CD4-positive, alpha-beta memory T cell (primary cell): ENCODE data around the gene NBPF26. TPM values are rescaled to one million over a fixed set of nuclear protein-coding genes. Genes with fewer than 3 reads are reported as not detected.
"Not testable (repeated sequence)": the region's sequence is repeated elsewhere in the genome, so short reads cannot be mapped to it uniquely, and the experiment has no call there.

ENCODE experiments used
- CTCF ChIA-PET: fragments of 350-600 bp; sonication (Branson Sonifier 250); formaldehyde crosslinking; loops from one replicate; lab custom pipeline; 2021; ENCODE audit warnings: inconsistent platforms; ENCODE audit not compliant: partially characterized antibody; lab: Charles Lee
- POLR2A ChIA-PET: fragments of 350-600 bp; sonication (Branson Sonifier 250); formaldehyde crosslinking; loops from one replicate; lab custom pipeline; 2021; ENCODE audit not compliant: partially characterized antibody; lab: Charles Lee
- DNase-seq, 5 donors: peaks; one replicate each; pipeline versions ENCODE4 v3.0.0 to v3.0.0-alpha.2; 2020 to 2022; ENCODE audit warnings: mixed read lengths in 1 of 5
- H3K27ac ChIP-seq: one replicate; pipeline ENCODE4 v1.7.0; 2013; ENCODE audit warnings: low read depth, low read length
- H3K27me3 ChIP-seq: 2 replicates; pipeline ENCODE4 v1.7.0; 2013; ENCODE audit warnings: mild to moderate bottlenecking, low read length, moderate library complexity; ENCODE audit not compliant: insufficient read depth
- H3K36me3 ChIP-seq: 2 replicates; pipeline ENCODE4 v1.7.0; 2013; ENCODE audit warnings: mild to moderate bottlenecking, low read length, moderate library complexity; ENCODE audit not compliant: insufficient read depth
- H3K4me1 ChIP-seq: 2 replicates; pipeline ENCODE4 v1.7.0; 2013; ENCODE audit warnings: mild to moderate bottlenecking, low read length, moderate library complexity; ENCODE audit not compliant: insufficient read depth
- H3K4me3 ChIP-seq, 2 donors: one replicate each; pipeline ENCODE4 v1.7.0; 2013; ENCODE audit warnings: low read length in 2 of 2, mild to moderate bottlenecking in 1 of 2
- H3K9me3 ChIP-seq, 2 donors: one replicate each; pipeline ENCODE4 v1.7.0; 2013; ENCODE audit warnings: low read length in 2 of 2, control low read depth in 1 of 2; ENCODE audit not compliant: control insufficient read depth in 1 of 2
- H3K27ac Mint-ChIP-seq, 7 donors: one replicate each; pipeline ENCODE4 v1.8.0; 2020 to 2021; ENCODE audit warnings: mixed read lengths in 7 of 7, mild to moderate bottlenecking in 6 of 7, inconsistent platforms in 3 of 7, moderate library complexity in 3 of 7
- H3K27me3 Mint-ChIP-seq, 2 donors: one replicate each; pipeline ENCODE4 v1.8.0; 2020 to 2021; ENCODE audit warnings: mixed read lengths in 2 of 2
- H3K36me3 Mint-ChIP-seq, 2 donors: one replicate each; pipeline ENCODE4 v1.8.0; 2020 to 2021; ENCODE audit warnings: mixed read lengths in 2 of 2, inconsistent platforms in 1 of 2, mild to moderate bottlenecking in 1 of 2
- H3K4me1 Mint-ChIP-seq, 4 donors: one replicate each; pipeline ENCODE4 v1.8.0; 2020 to 2021; ENCODE audit warnings: mixed read lengths in 4 of 4, mild to moderate bottlenecking in 1 of 4
- H3K4me3 Mint-ChIP-seq, 8 donors: one replicate each; pipeline ENCODE4 v1.8.0; 2020 to 2021; ENCODE audit warnings: mixed read lengths in 8 of 8, mild to moderate bottlenecking in 7 of 8, moderate library complexity in 6 of 8, inconsistent platforms in 3 of 8
- H3K9me3 Mint-ChIP-seq, 8 donors: one replicate each; pipeline ENCODE4 v1.8.0; 2020 to 2021; ENCODE audit warnings: mixed read lengths in 8 of 8, mild to moderate bottlenecking in 5 of 8, inconsistent platforms in 3 of 8, moderate library complexity in 1 of 8
- intact Hi-C: fragments of 100-400 bp; cut with micrococcal nuclease; formaldehyde crosslinking; loops from one replicate; pipeline ENCODE4 v1.15.1; 2023
- polyA plus RNA-seq, 2 donors: library from polyadenylated mRNA; unstranded; fragments of 300-500 nt; fragmentation: Illumina TruSeq; gene quantifications; one replicate each; pipeline ENCODE4 v1.2.3, GENCODE V29; 2021
- total RNA-seq, 2 experiments: library from RNA; stranded (reverse); gene quantifications; one replicate each; pipeline ENCODE4 v1.2.3, GENCODE V29; 2021

NBPF26 gene
- total and polyA plus RNA-seq, 4 experiments from 2014 or later, result 4.1 to 70.0 (median 36.5) TPM

- peak overlapping the region; percentile 95 to 100 (median 99) for H3K27ac Mint-ChIP-seq
- H3K36me3 ChIP-seq, H3K9me3 Mint-ChIP-seq: not testable (repeated sequence)
These were observed 120.6 kb downstream of the NBPF26 start for GRCh38 chr1:120844186-120844944.

GRCh38 chr1:120844945-120845330, 121.2 kb downstream of the NBPF26 start:
- intact Hi-C loops, H3K36me3 Mint-ChIP-seq, H3K9me3 ChIP-seq, H3K4me1 ChIP-seq, H3K4me1 Mint-ChIP-seq, H3K4me3 ChIP-seq, H3K27me3 ChIP-seq, CTCF ChIA-PET, H3K9me3 Mint-ChIP-seq, H3K27me3 Mint-ChIP-seq, H3K36me3 ChIP-seq, POLR2A ChIA-PET: not testable (repeated sequence)
- Mint-ChIP-seq H3K4me3 (peak overlapping the region; percentile 71 to 97 (median 91)), H3K27ac (peak overlapping the region in 6 of 7 donors; percentile 74 to 99 (median 92))
- H3K27ac ChIP-seq, result peak overlapping the region; percentile 65
- DNase-seq, result peak in 1 of 5 donors; percentile 11

More at GRCh38 chr1:120844186-120844944, 120.6 kb downstream of the NBPF26 start:
- intact Hi-C loops, H3K9me3 ChIP-seq, H3K27me3 ChIP-seq, H3K36me3 Mint-ChIP-seq, H3K4me1 Mint-ChIP-seq, H3K4me1 ChIP-seq, CTCF ChIA-PET, POLR2A ChIA-PET, H3K27me3 Mint-ChIP-seq: not testable (repeated sequence)
- Histone ChIP-seq H3K4me3 (peak overlapping the region in 1 of 2 donors; percentile 46), H3K27ac (peak overlapping the region; percentile 65)
- peak; percentile 71 to 86 (median 85) for DNase-seq
- H3K4me3 Mint-ChIP-seq, result peak overlapping the region; percentile 86 to 97 (median 94)

DNA sequence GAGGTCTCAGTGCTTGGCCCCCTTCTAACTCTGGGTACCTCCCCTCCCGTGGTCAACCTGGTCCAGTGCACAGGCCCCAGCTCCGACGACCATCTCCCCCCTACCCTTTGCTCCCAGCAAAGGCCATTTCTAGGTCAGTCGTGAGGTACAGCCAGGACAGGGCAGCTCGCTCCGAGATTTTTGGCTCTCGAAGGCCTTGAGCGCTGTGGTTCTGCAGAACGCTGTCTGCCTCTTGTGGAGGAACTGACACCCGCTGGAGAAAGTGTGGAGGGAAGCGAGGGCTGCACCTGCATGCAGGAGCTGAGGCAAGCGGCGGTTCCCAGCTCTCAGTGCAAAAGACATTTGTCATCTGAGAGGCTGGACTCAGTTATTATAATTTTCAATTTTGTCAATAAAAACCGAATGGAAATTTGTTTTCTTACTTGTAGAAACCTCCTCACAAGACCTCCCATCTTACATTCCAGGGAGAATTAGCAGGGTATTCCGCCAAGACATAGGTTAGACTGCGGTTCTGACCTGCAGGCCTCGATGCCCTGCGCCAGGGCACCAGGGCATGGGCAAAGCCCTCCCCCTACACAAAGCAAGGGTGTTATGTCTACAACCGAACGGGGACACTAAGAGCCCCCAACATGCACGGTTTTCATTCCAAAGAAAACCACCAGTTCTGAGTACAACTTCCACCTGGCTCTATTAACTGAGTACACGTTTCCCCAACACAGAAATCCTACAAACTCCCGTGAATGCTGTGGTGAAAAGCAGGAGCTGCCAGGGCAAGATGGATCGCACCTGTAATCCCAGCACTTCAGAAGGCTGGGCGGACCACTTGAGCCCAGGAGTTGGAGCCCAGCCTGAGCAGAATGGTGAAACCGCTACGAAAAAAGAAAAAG, 125.9 kb downstream of the NBPF26 start:
- H3K9me3 ChIP-seq, H3K27me3 Mint-ChIP-seq, H3K36me3 ChIP-seq, CTCF ChIA-PET, H3K27me3 ChIP-seq, H3K9me3 Mint-ChIP-seq, H3K4me1 ChIP-seq, H3K36me3 Mint-ChIP-seq, POLR2A ChIA-PET: not testable (repeated sequence)
- intact Hi-C loops, result loop anchor here (10.0 kb wide), 1 partner anchor 95 kb away; no protein-coding TSS in a partner anchor
- Mint-ChIP-seq H3K27ac (peak overlapping the region; percentile 95 to 100 (median 97)), H3K4me1 (peaks cover 0 to 16% (median 4%) of the 10 kb centered on the region in 4 donors), H3K4me3 (peak overlapping the region; percentile 91 to 99 (median 95))
- peak in 4 of 5 donors; percentile 34 to 68 (median 40) for DNase-seq
- peak overlapping the region; percentile 68 for H3K27ac ChIP-seq
- H3K4me3 ChIP-seq, result peak overlapping the region in 1 of 2 donors; percentile 51

GRCh38 chr1:120850287-120850536, 126.5 kb downstream of the NBPF26 start:
- intact Hi-C loops, result loop anchor here (10.0 kb wide), 1 partner anchor 95 kb away; no protein-coding TSS in a partner anchor
- H3K4me1 ChIP-seq, H3K27me3 Mint-ChIP-seq, H3K36me3 ChIP-seq, H3K9me3 Mint-ChIP-seq, CTCF ChIA-PET, H3K9me3 ChIP-seq, H3K27me3 ChIP-seq, POLR2A ChIA-PET, H3K36me3 Mint-ChIP-seq, DNase-seq: not testable (repeated sequence)
- peaks cover 3 to 22% (median 7%) of the 10 kb centered on the region in 4 donors for H3K4me1 Mint-ChIP-seq
- peak overlapping the region; percentile 95 to 100 (median 97) for H3K27ac Mint-ChIP-seq
- H3K27ac ChIP-seq, result peak overlapping the region; percentile 68
- peak overlapping the region; percentile 91 to 99 (median 95) for H3K4me3 Mint-ChIP-seq
- peak overlapping the region in 1 of 2 donors; percentile 51 for H3K4me3 ChIP-seq

GRCh38 chr1:120850537-120851421, 127.0 kb downstream of the NBPF26 start:
- intact Hi-C loops, result loop anchor here (10.0 kb wide), 1 partner anchor 94 kb away; no protein-coding TSS in a partner anchor
- POLR2A ChIA-PET, result interaction anchor here (0.7 kb wide), 2 partner anchors 63 to 91 kb away, joined by 3 to 5 read pairs; no protein-coding TSS in a partner anchor
- H3K36me3 Mint-ChIP-seq, H3K27me3 ChIP-seq, CTCF ChIA-PET, H3K27me3 Mint-ChIP-seq, H3K36me3 ChIP-seq, H3K9me3 ChIP-seq, H3K4me1 ChIP-seq, H3K9me3 Mint-ChIP-seq: not testable (repeated sequence)
- H3K27ac ChIP-seq, result peak overlapping the region; percentile 68
- Mint-ChIP-seq H3K4me3 (peak overlapping the region; percentile 91 to 99 (median 95)), H3K27ac (peak overlapping the region; percentile 95 to 100 (median 97)), H3K4me1 (peaks cover 4 to 25% (median 8%) of the 10 kb centered on the region in 4 donors)
- peak overlapping the region in 1 of 2 donors; percentile 51 for H3K4me3 ChIP-seq
- DNase-seq, result peak; percentile 84 to 95 (median 92)

DNA sequence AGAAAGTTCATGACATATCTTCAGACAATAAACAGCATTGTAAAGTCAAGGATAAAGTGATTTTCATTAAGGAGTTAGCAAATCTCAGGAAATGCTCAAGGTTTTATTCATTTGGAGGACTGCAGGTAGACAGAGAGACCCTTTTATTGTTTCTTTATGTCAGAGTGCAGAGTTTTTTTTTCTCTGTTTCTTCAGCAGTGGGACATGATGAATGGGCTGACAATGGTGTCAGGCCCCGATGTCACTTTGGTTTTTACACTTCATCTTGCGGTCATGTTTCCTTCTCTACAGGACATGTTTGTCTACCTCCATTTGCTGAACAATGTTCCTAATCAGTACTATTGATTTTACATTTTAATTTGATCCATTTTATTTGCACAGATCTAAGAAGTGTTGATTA, 134.4 kb downstream of the NBPF26 start:
- H3K27me3 Mint-ChIP-seq, H3K36me3 ChIP-seq, H3K27ac Mint-ChIP-seq, H3K4me3 Mint-ChIP-seq, H3K27ac ChIP-seq, H3K36me3 Mint-ChIP-seq, H3K9me3 ChIP-seq, H3K9me3 Mint-ChIP-seq, DNase-seq, H3K4me1 ChIP-seq, H3K27me3 ChIP-seq, POLR2A ChIA-PET, H3K4me3 ChIP-seq, CTCF ChIA-PET: not testable (repeated sequence)
- H3K4me1 Mint-ChIP-seq, result peaks cover 5 to 16% (median 9%) of the 10 kb centered on the region in 4 donors
- intact Hi-C loops, result loop anchor here (10.0 kb wide), 1 partner anchor 87 kb away; no protein-coding TSS in a partner anchor
